IMR-90 (cell line): ENCODE results near the gene KRTAP4-9.

Experiments used
- CTCF ChIP-seq: conservative IDR thresholded peaks from 2 replicates; pipeline ENCODE4 v1.5.1; 2012; ENCODE audit warnings: mild to moderate bottlenecking, low read depth, low read length, improper control_type of control experiment
- ELK1 ChIP-seq: fragments of 150-350 bp; IDR thresholded peaks from 2 replicates; pipeline ENCODE4 v1.6.1; 2016; ENCODE audit warnings: low read depth, mild to moderate bottlenecking, low read length, moderate library complexity, borderline replicate concordance
- FOS ChIP-seq: fragments of 150-350 bp; IDR thresholded peaks from 2 replicates; pipeline ENCODE4 v1.6.1; 2016; ENCODE audit warnings: low read depth, low read length
- MAZ ChIP-seq: IDR thresholded peaks from 2 replicates; pipeline ENCODE4 v1.6.1; 2012; ENCODE audit warnings: low read depth, mild to moderate bottlenecking, low read length, improper control_type of control experiment, moderate library complexity, borderline replicate concordance
- POLR2A ChIP-seq: IDR thresholded peaks from 2 replicates; pipeline ENCODE4 v1.6.1; 2012; ENCODE audit warnings: mild to moderate bottlenecking, low read depth, low read length

GRCh38 chr17:41145261-41145660 lies 40.1 kb downstream of the KRTAP4-9 start:
- no peak for TF ChIP-seq POLR2A
- TF ChIP-seq CTCF: no peak
- no peak for TF ChIP-seq MAZ
- TF ChIP-seq FOS: no peak
- no peak for TF ChIP-seq ELK1
